GM23248 (cell line): ENCODE results near the gene UAP1L1. TPM values are rescaled to one million over a fixed set of nuclear protein-coding genes. Genes with fewer than 3 reads are reported as not detected.

Experiments used
- DNase-seq: peaks from one replicate; pipeline ENCODE4 v3.0.0-alpha.2; 2015
- H2AFZ ChIP-seq: fragments of 200-600 bp; sonication (generic); 2 replicates; pipeline ENCODE4 v1.6.1; 2016; ENCODE audit warnings: antibody characterized with exemption
- H3F3A ChIP-seq: fragments of 200-600 bp; sonication (generic); 2 replicates; pipeline ENCODE4 v1.6.1; 2016; ENCODE audit warnings: mild to moderate bottlenecking, antibody characterized with exemption, mixed run types; ENCODE audit not compliant: insufficient read depth
- H3K27ac ChIP-seq: fragments of 200-600 bp; sonication (generic); 2 replicates; pipeline ENCODE4 v1.5.1; 2016; ENCODE audit warnings: mild to moderate bottlenecking
- H3K27me3 ChIP-seq: fragments of 200-600 bp; sonication (generic); replicated peaks from 2 replicates; pipeline ENCODE4 v1.6.1; 2016; ENCODE audit warnings: mild to moderate bottlenecking; ENCODE audit not compliant: insufficient read depth
- H3K36me3 ChIP-seq: fragments of 200-600 bp; sonication (generic); 2 replicates; pipeline ENCODE4 v1.6.1; 2016; ENCODE audit warnings: low read depth, mild to moderate bottlenecking
- H3K4me1 ChIP-seq: fragments of 200-600 bp; sonication (generic); 2 replicates; pipeline ENCODE4 v1.6.1; 2016; ENCODE audit warnings: mild to moderate bottlenecking; ENCODE audit not compliant: insufficient read depth
- H3K4me2 ChIP-seq: fragments of 200-600 bp; sonication (generic); one replicate; pipeline ENCODE4 v1.6.1; 2016; ENCODE audit warnings: mild to moderate bottlenecking; ENCODE audit not compliant: unreplicated experiment
- H3K4me3 ChIP-seq: fragments of 200-600 bp; sonication (generic); 2 replicates; pipeline ENCODE4 v1.5.1; 2016; ENCODE audit warnings: mild to moderate bottlenecking
- H3K79me2 ChIP-seq: fragments of 200-600 bp; sonication (generic); 2 replicates; pipeline ENCODE4 v1.6.1; 2016; ENCODE audit warnings: mild to moderate bottlenecking; ENCODE audit not compliant: insufficient read depth
- H3K9ac ChIP-seq: fragments of 200-600 bp; sonication (generic); 2 replicates; pipeline ENCODE4 v1.6.1; 2016; ENCODE audit warnings: mild to moderate bottlenecking
- H3K9me2 ChIP-seq: fragments of 200-600 bp; sonication (generic); 2 replicates; pipeline ENCODE4 v1.6.1; 2016; ENCODE audit warnings: mixed run types, mild to moderate bottlenecking, moderate library complexity; ENCODE audit not compliant: insufficient read depth
- H3K9me3 ChIP-seq: fragments of 200-600 bp; sonication (generic); one replicate; pipeline ENCODE4 v1.6.1; 2017; ENCODE audit warnings: low read depth
- H4K20me1 ChIP-seq: fragments of 200-600 bp; sonication (generic); 2 replicates; pipeline ENCODE4 v1.6.0; 2016; ENCODE audit not compliant: insufficient read depth
- EZH2 ChIP-seq: fragments of 200-600 bp; sonication (generic); IDR thresholded peaks from 2 replicates; pipeline ENCODE4 v1.6.1; 2018; ENCODE audit warnings: antibody characterized with exemption, mild to moderate bottlenecking; ENCODE audit not compliant: insufficient read depth, poor library complexity, severe bottlenecking
- EZH2phosphoT487 ChIP-seq: fragments of 200-600 bp; sonication (generic); IDR thresholded peaks from 2 replicates; pipeline ENCODE4 v1.6.1; 2018; ENCODE audit warnings: antibody characterized with exemption, moderate library complexity, mild to moderate bottlenecking, low read depth; ENCODE audit not compliant: insufficient read depth
- WGBS, 2 experiments: methylation state at CpG; one replicate each; pipeline ENCODE4 v1.1.6; 2015 to 2017; ENCODE audit warnings: low lambda C conversion rate in 2 of 2, low coverage in 1 of 2; ENCODE audit errors: missing lambda C conversion rate in 2 of 2; 5-methylcytosine and 5-hydroxymethylcytosine counted together
- in situ Hi-C: fragments of 300-500 bp; cut with MboI; formaldehyde crosslinking; loops from 2 replicates; pipeline ENCODE4 v1.15.0; 2020
- polyA plus RNA-seq: library from polyadenylated mRNA; unstranded; fragments of >200 nt; fragmentation: Nextera tagmentation; extraction: Ambion mirVana; gene quantifications from 2 replicates; pipeline ENCODE4 v1.2.1, GENCODE V29; 2016
- total RNA-seq: library from RNA; depleted of rRNA; stranded (reverse); fragments of >200 nt; shearing (Covaris generic); gene quantifications from 2 replicates; pipeline ENCODE4 v1.2.3, GENCODE V29; 2014

The UAP1L1 gene
- total and polyA plus RNA-seq, 2 experiments from 2014 or later: 4.3 to 5.7 TPM

- Histone ChIP-seq H3K9me3 (no peaks in the 10 kb centered on the region), H2AFZ (no peak overlapping the region), H3K79me2 (no peaks in the 10 kb centered on the region), H3K36me3 (no peaks in the 10 kb centered on the region), H4K20me1 (no peaks in the 10 kb centered on the region), H3K27me3 (no peaks in the 10 kb centered on the region), H3K9me2 (no peaks in the 10 kb centered on the region), H3F3A (peaks cover 4% of the 10 kb centered on the region; the same call in 1 of the 2 replicates), H3K4me3 (no peak overlapping the region), H3K4me1 (no peaks in the 10 kb centered on the region), H3K4me2 (no peak overlapping the region), H3K27ac (no peak overlapping the region), H3K9ac (no peak overlapping the region)
- 46 to 56% methylated on average over 2 of the region's 2 CpGs for WGBS, 2 experiments
- no peak for TF ChIP-seq EZH2phosphoT487
- TF ChIP-seq EZH2: no peak
- no peak for DNase-seq
- in situ Hi-C loops: no loop called here
Observed at GRCh38 chr9:137071282-137071681, 6.0 kb upstream of the UAP1L1 start.

DNA sequence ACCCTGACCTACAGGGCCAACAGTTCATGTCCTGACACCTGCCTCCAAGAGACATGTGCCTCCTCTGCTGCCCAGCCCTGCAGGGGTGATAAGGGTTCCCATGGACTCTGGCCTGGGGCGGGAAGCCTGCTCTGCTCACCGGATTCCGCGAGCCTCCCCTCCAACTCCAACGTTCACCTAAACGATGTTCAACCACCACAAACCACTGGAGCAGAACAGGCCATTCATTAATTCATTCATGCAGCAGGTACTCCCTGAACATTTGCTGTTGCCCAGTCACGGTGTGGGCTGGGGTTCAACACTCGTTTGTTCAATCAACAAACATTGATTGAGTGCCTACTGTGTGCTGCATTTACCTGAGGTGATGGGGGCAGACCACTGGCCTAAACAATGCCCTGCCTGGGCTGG, 3.3 kb upstream of the UAP1L1 start:
- Histone ChIP-seq H3K9ac (no peak overlapping the region), H3K27me3 (no peaks in the 10 kb centered on the region), H3K4me2 (no peak overlapping the region), H2AFZ (no peak overlapping the region), H3K4me3 (no peak overlapping the region), H3K9me3 (no peaks in the 10 kb centered on the region), H3K36me3 (no peaks in the 10 kb centered on the region), H3K9me2 (no peaks in the 10 kb centered on the region), H3K27ac (no peak overlapping the region), H3F3A (peaks cover 5% of the 10 kb centered on the region; the same call in 1 of the 2 replicates), H4K20me1 (no peaks in the 10 kb centered on the region), H3K79me2 (peaks cover 6% of the 10 kb centered on the region; the same call in 1 of the 2 replicates), H3K4me1 (no peaks in the 10 kb centered on the region)
- DNase-seq: no peak
- in situ Hi-C loops: no loop called here
- 95 to 96% methylated on average over 8 of the region's 8 CpGs for WGBS, 2 experiments
- TF ChIP-seq EZH2 (no peak), EZH2phosphoT487 (no peak)

GRCh38 chr9:137074657-137075274, 2.6 kb upstream of the UAP1L1 start:
- no peaks in the 10 kb centered on the region for H3K9me2 ChIP-seq
- H3K79me2 ChIP-seq: peaks cover 6% of the 10 kb centered on the region; the same call in 1 of the 2 replicates

DNA sequence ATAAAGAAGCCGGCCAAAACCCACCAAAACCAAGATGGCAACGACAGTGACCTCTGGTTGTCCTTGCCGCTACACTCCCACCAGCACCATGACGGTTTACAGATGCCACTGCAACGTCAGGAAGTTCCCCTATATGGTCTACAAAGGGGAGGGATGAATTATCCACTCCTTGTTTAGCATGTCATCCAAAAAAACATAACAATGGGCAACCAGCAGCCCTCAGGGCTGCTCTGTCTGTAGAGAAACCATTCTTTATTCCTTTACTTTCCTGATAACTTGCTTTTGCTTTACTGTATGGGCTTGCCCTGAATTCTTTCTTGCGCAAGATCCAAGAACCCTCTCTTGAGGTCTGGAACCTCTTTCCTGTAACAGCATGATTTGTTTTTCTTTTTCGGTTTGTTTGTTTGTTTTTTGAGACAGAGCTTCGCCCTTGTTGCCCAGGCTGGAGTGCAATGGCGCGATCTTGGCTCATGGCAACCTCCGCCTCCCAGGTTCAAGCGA, 2.0 kb upstream of the UAP1L1 start:
- no peak for DNase-seq
- H3K4me1 ChIP-seq: no peaks in the 10 kb centered on the region
- peaks cover 6% of the 10 kb centered on the region; the same call in 1 of the 2 replicates for H3K79me2 ChIP-seq
- H3K36me3 ChIP-seq: no peaks in the 10 kb centered on the region
- no peak overlapping the region for H3K9ac ChIP-seq
- in situ Hi-C loops: no loop called here
- no peak overlapping the region for H3K4me3 ChIP-seq
- H3K4me2 ChIP-seq: no peak overlapping the region
- H3K27ac ChIP-seq: no peak overlapping the region
- WGBS, 2 experiments: 88 to 89% methylated on average over 12 of the region's 12 CpGs
- H3K9me2 ChIP-seq: no peaks in the 10 kb centered on the region
- H2AFZ ChIP-seq: no peak overlapping the region
- H3K27me3 ChIP-seq: no peaks in the 10 kb centered on the region
- no peaks in the 10 kb centered on the region for H3K9me3 ChIP-seq
- TF ChIP-seq EZH2phosphoT487: no peak
- peaks cover 5% of the 10 kb centered on the region; the same call in 1 of the 2 replicates for H3F3A ChIP-seq
- no peaks in the 10 kb centered on the region for H4K20me1 ChIP-seq

More at GRCh38 chr9:137074657-137075274, 2.6 kb upstream of the UAP1L1 start:
- Histone ChIP-seq H3K9me3 (no peaks in the 10 kb centered on the region), H4K20me1 (no peaks in the 10 kb centered on the region), H3K4me1 (no peaks in the 10 kb centered on the region), H3K4me2 (no peak overlapping the region), H3K27ac (no peak overlapping the region), H3K27me3 (no peaks in the 10 kb centered on the region), H2AFZ (no peak overlapping the region), H3K36me3 (no peaks in the 10 kb centered on the region), H3K4me3 (no peak overlapping the region), H3K9ac (no peak overlapping the region), H3F3A (peaks cover 5% of the 10 kb centered on the region; the same call in 1 of the 2 replicates)
- TF ChIP-seq EZH2 (no peak), EZH2phosphoT487 (no peak)
- in situ Hi-C loops: no loop called here
- WGBS, 2 experiments: 91 to 95% methylated on average over 12 of the region's 12 CpGs
- no peak for DNase-seq
